ENCODE measurements around the gene METRNL. TPM values are rescaled to one million over a fixed set of nuclear protein-coding genes. Genes with fewer than 3 reads are reported as not detected.

METRNL gene
- total and polyA plus RNA-seq, 8 donors = 11.1 to 28.3 (median 18.0) TPM

- no peak for DNase-seq
- no peak overlapping the region for H3K27ac ChIP-seq
- no peaks in the 10 kb centered on the region for H3K27me3 ChIP-seq
- intact Hi-C loops (cut with DNase I) = no loop called here
- no peaks in the 10 kb centered on the region for H3K36me3 ChIP-seq
- H3K9me3 ChIP-seq = no peaks in the 10 kb centered on the region
- peaks cover 2 to 15% (median 14%) of the 10 kb centered on the region in 3 donors for H3K4me1 ChIP-seq
- no peak for FAIRE-seq
- WGBS, 2 donors = 81 to 84% methylated on average over 25 of the region's 25 CpGs
- TF ChIP-seq CTCF (IDR thresholded peaks at IDR 0.05) = no peak
- H3K4me3 ChIP-seq = no peak overlapping the region
- ATAC-seq = no peak
Observed at GRCh38 chr17:83085526-83086198, 6.3 kb downstream of the METRNL start.

- no peak for TF ChIP-seq CTCF (IDR thresholded peaks at IDR 0.05)
- Histone ChIP-seq H3K36me3 (no peaks in the 10 kb centered on the region), H3K4me1 (peaks cover 9 to 21% (median 21%) of the 10 kb centered on the region in 3 donors), H3K4me3 (no peak overlapping the region), H3K9me3 (no peaks in the 10 kb centered on the region), H3K27ac (no peak overlapping the region), H3K27me3 (no peaks in the 10 kb centered on the region)
- 82 to 86% methylated on average over 18 of the region's 18 CpGs for WGBS, 2 donors
- intact Hi-C loops (cut with DNase I) = no loop called here
- ATAC-seq (no peak), FAIRE-seq (no peak), DNase-seq (no peak)
Observed at GRCh38 chr17:83086199-83086880, 6.9 kb downstream of the METRNL start.

- H3K4me1 ChIP-seq = peaks cover 11 to 24% (median 23%) of the 10 kb centered on the region in 3 donors
- H3K27ac ChIP-seq = no peak overlapping the region
- DNase-seq (no peak), FAIRE-seq (no peak), ATAC-seq (no peak)
- no peaks in the 10 kb centered on the region for H3K27me3 ChIP-seq
- WGBS, 2 donors = 84 to 86% methylated on average over 36 to 39 of the region's 39 CpGs
- H3K36me3 ChIP-seq = no peaks in the 10 kb centered on the region
- intact Hi-C loops (cut with DNase I) = no loop called here
- no peak overlapping the region for H3K4me3 ChIP-seq
- TF ChIP-seq CTCF (IDR thresholded peaks at IDR 0.05) = no peak
- H3K9me3 ChIP-seq = no peaks in the 10 kb centered on the region
Observed at GRCh38 chr17:83086907-83087787, 7.7 kb downstream of the METRNL start.

GRCh38 chr17:83087788-83088360 lies 8.5 kb downstream of the METRNL start:
- intact Hi-C loops (cut with DNase I) = no loop called here
- no peak for TF ChIP-seq CTCF (IDR thresholded peaks at IDR 0.05)
- Histone ChIP-seq H3K4me3 (no peak overlapping the region), H3K9me3 (no peaks in the 10 kb centered on the region), H3K27ac (no peak overlapping the region), H3K27me3 (no peaks in the 10 kb centered on the region), H3K4me1 (peaks cover 11 to 24% (median 17%) of the 10 kb centered on the region in 3 donors), H3K36me3 (no peaks in the 10 kb centered on the region)
- ATAC-seq (no peak), DNase-seq (no peak), FAIRE-seq (no peak)
- 91 to 93% methylated on average over 30 to 31 of the region's 31 CpGs for WGBS, 2 donors

Measured in pancreas (tissue), 10 donors.